Neuron (in vitro differentiated cells): ENCODE measurements around the gene TTC31.
"Not testable (repeated sequence)": the region's sequence is repeated elsewhere in the genome, so short reads cannot be mapped to it uniquely, and the experiment has no call there.

Experiments used
- H2AFZ ChIP-seq: one replicate; pipeline ENCODE4 v1.6.1; 2013; ENCODE audit warnings: low read depth, mild to moderate bottlenecking, inconsistent platforms, low read length, moderate library complexity
- H3K27me3 ChIP-seq: one replicate; pipeline ENCODE4 v1.6.1; 2013; ENCODE audit warnings: low read length; ENCODE audit not compliant: insufficient read depth
- H3K36me3 ChIP-seq: one replicate; pipeline ENCODE4 v1.6.1; 2013; ENCODE audit warnings: low read length; ENCODE audit not compliant: insufficient read depth
- H3K4me1 ChIP-seq: one replicate; pipeline ENCODE4 v1.6.1; 2013; ENCODE audit warnings: low read length; ENCODE audit not compliant: insufficient read depth
- H3K4me3 ChIP-seq: 2 replicates; pipeline ENCODE4 v1.5.1; 2013; ENCODE audit warnings: mild to moderate bottlenecking, low read length, moderate library complexity
- H3K9me3 ChIP-seq: one replicate; pipeline ENCODE4 v1.6.1; 2013; ENCODE audit warnings: low read length

The TTC31 gene

GRCh38 chr2:74461187-74462053 is 21.5 kb upstream of the TTC31 start:
- Histone ChIP-seq H3K27me3 (no peaks in the 10 kb centered on the region), H3K4me3 (no peak overlapping the region), H3K9me3 (no peaks in the 10 kb centered on the region), H3K4me1 (peaks cover 28% of the 10 kb centered on the region), H2AFZ (no peak overlapping the region), H3K36me3 (peaks cover 29% of the 10 kb centered on the region)

GRCh38 chr2:74462054-74462785 is 20.7 kb upstream of the TTC31 start:
- Histone ChIP-seq H2AFZ (no peak overlapping the region), H3K4me1 (peaks cover 20% of the 10 kb centered on the region), H3K36me3 (peaks cover 29% of the 10 kb centered on the region), H3K27me3 (no peaks in the 10 kb centered on the region), H3K9me3 (no peaks in the 10 kb centered on the region), H3K4me3 (no peak overlapping the region)

GRCh38 chr2:74462786-74463105 is 20.1 kb upstream of the TTC31 start:
- Histone ChIP-seq H3K4me3 (no peak overlapping the region), H3K27me3 (no peaks in the 10 kb centered on the region), H3K9me3 (no peaks in the 10 kb centered on the region), H2AFZ (no peak overlapping the region), H3K36me3 (peaks cover 29% of the 10 kb centered on the region), H3K4me1 (peaks cover 20% of the 10 kb centered on the region)

- Histone ChIP-seq H3K4me1 (peaks cover 12% of the 10 kb centered on the region), H3K36me3 (peaks cover 28% of the 10 kb centered on the region), H3K27me3 (no peaks in the 10 kb centered on the region), H3K9me3 (no peaks in the 10 kb centered on the region), H3K4me3 (peak overlapping the region; percentile 64), H2AFZ (peak overlapping the region; percentile 17)
Measured at GRCh38 chr2:74464406-74464805, 18.5 kb upstream of the TTC31 start.

- H2AFZ ChIP-seq, H3K27me3 ChIP-seq, H3K4me3 ChIP-seq, H3K9me3 ChIP-seq: not testable (repeated sequence)
- peaks cover 16% of the 10 kb centered on the region for H3K36me3 ChIP-seq
- H3K4me1 ChIP-seq, result peaks cover 15% of the 10 kb centered on the region
Measured at GRCh38 chr2:74470742-74471141, 12.1 kb upstream of the TTC31 start.

GRCh38 chr2:74471332-74472065 is 11.4 kb upstream of the TTC31 start:
- H3K36me3 ChIP-seq, result peaks cover 17% of the 10 kb centered on the region
- H3K9me3 ChIP-seq, result no peaks in the 10 kb centered on the region
- H3K4me1 ChIP-seq, result peaks cover 15% of the 10 kb centered on the region
- H3K27me3 ChIP-seq, result no peaks in the 10 kb centered on the region
- peak overlapping the region; percentile 56 for H3K4me3 ChIP-seq
- H2AFZ ChIP-seq, result no peak overlapping the region

GRCh38 chr2:74472086-74472944 is 10.6 kb upstream of the TTC31 start, which contains the start of gene MRPL53:
Gene MRPL53, minus strand, starts transcription at chr2:74472680. Its CDS starts 20 bp downstream, at chr2:74472660.
- Histone ChIP-seq H3K9me3 (no peaks in the 10 kb centered on the region), H3K27me3 (no peaks in the 10 kb centered on the region), H2AFZ (peak within 1 kb of the TSS; percentile 55), H3K4me3 (peak within 1 kb of the TSS; percentile 56), H3K36me3 (peaks cover 23% of the 10 kb centered on the region), H3K4me1 (peaks cover 15% of the 10 kb centered on the region)

- Histone ChIP-seq H3K4me3 (peak overlapping the region; percentile 56), H3K9me3 (no peaks in the 10 kb centered on the region), H3K36me3 (peaks cover 27% of the 10 kb centered on the region), H3K4me1 (peaks cover 15% of the 10 kb centered on the region), H3K27me3 (no peaks in the 10 kb centered on the region), H2AFZ (peak overlapping the region; percentile 55)
Measured at GRCh38 chr2:74472945-74473258, 10.0 kb upstream of the TTC31 start.

GRCh38 chr2:74474481-74474880 is 8.4 kb upstream of the TTC31 start:
- Histone ChIP-seq H3K27me3 (no peaks in the 10 kb centered on the region), H3K9me3 (no peaks in the 10 kb centered on the region), H2AFZ (no peak overlapping the region), H3K36me3 (peaks cover 30% of the 10 kb centered on the region), H3K4me3 (no peak overlapping the region), H3K4me1 (peaks cover 15% of the 10 kb centered on the region)

GRCh38 chr2:74474899-74475298 is 8.0 kb upstream of the TTC31 start:
- peaks cover 15% of the 10 kb centered on the region for H3K4me1 ChIP-seq
- no peak overlapping the region for H3K4me3 ChIP-seq
- H3K36me3 ChIP-seq, result peaks cover 31% of the 10 kb centered on the region
- no peak overlapping the region for H2AFZ ChIP-seq
- H3K27me3 ChIP-seq, result no peaks in the 10 kb centered on the region
- H3K9me3 ChIP-seq, result no peaks in the 10 kb centered on the region

GRCh38 chr2:74481431-74481830 is 1.4 kb upstream of the TTC31 start:
- Histone ChIP-seq H3K36me3 (peaks cover 28% of the 10 kb centered on the region), H3K4me1 (peaks cover 16% of the 10 kb centered on the region)

GRCh38 chr2:74481961-74482800 is 700 bp upstream of the TTC31 start:
- Histone ChIP-seq H3K9me3 (no peaks in the 10 kb centered on the region), H3K4me1 (peaks cover 16% of the 10 kb centered on the region), H3K27me3 (no peaks in the 10 kb centered on the region), H2AFZ (peak overlapping the region; percentile 93), H3K36me3 (peaks cover 26% of the 10 kb centered on the region), H3K4me3 (peak overlapping the region; percentile 97)

More at GRCh38 chr2:74481431-74481830, 1.4 kb upstream of the TTC31 start:
- H2AFZ ChIP-seq, result no peak overlapping the region
- peak overlapping the region; percentile 97 for H3K4me3 ChIP-seq
- H3K9me3 ChIP-seq, result no peaks in the 10 kb centered on the region
- no peaks in the 10 kb centered on the region for H3K27me3 ChIP-seq
